Lower leg skin (tissue), 3 donors: ENCODE data around the gene C1QL1.

Source experiments
- POLR2A ChIP-seq, 2 donors: fragments of 450-650 bp; IDR thresholded peaks; one replicate each; pipeline ENCODE4 v1.6.1; 2016 to 2017; ENCODE audit warnings: antibody characterized with exemption in 2 of 2, mild to moderate bottlenecking in 1 of 2, moderate library complexity in 1 of 2
- TF ChIP-seq, protein P1 (sequence below), 3 donors: fragments of 450-650 bp; IDR thresholded peaks; one replicate each; pipeline ENCODE4 v1.5.1; 2016; ENCODE audit warnings: antibody characterized with exemption in 3 of 3, mild to moderate bottlenecking in 3 of 3, moderate library complexity in 2 of 3

DNA sequence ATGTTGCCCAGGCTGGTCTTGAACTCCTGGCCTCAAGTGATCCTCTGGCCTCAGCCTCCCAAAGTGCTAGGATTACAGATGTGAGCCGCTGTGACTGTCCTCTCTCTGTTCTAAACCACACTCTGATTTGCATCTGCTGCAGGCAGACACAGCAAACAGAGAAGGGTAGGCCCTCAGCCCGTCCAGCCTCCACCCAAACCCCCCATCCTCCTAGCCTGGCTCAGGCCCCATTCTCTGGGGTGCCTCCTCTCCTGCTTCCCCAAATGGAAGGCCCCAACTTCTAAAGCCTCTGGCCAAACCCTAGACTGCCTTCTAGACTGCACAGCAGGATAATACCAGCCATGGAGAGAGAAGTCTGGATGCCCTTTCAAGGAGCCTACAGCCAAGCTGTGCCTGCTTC, 48.7 kb downstream of the C1QL1 start:
- TF ChIP-seq, protein P1, sequence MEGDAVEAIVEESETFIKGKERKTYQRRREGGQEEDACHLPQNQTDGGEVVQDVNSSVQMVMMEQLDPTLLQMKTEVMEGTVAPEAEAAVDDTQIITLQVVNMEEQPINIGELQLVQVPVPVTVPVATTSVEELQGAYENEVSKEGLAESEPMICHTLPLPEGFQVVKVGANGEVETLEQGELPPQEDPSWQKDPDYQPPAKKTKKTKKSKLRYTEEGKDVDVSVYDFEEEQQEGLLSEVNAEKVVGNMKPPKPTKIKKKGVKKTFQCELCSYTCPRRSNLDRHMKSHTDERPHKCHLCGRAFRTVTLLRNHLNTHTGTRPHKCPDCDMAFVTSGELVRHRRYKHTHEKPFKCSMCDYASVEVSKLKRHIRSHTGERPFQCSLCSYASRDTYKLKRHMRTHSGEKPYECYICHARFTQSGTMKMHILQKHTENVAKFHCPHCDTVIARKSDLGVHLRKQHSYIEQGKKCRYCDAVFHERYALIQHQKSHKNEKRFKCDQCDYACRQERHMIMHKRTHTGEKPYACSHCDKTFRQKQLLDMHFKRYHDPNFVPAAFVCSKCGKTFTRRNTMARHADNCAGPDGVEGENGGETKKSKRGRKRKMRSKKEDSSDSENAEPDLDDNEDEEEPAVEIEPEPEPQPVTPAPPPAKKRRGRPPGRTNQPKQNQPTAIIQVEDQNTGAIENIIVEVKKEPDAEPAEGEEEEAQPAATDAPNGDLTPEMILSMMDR (IDR thresholded peaks at IDR 0.05): no peak
- no peak for TF ChIP-seq POLR2A (IDR thresholded peaks at IDR 0.05)
